Measurements from ENCODE around the gene MGAT4A.
A peak's percentile ranks its signal among the peaks of the same experiment; 100 is the strongest.

The MGAT4A gene

DNA sequence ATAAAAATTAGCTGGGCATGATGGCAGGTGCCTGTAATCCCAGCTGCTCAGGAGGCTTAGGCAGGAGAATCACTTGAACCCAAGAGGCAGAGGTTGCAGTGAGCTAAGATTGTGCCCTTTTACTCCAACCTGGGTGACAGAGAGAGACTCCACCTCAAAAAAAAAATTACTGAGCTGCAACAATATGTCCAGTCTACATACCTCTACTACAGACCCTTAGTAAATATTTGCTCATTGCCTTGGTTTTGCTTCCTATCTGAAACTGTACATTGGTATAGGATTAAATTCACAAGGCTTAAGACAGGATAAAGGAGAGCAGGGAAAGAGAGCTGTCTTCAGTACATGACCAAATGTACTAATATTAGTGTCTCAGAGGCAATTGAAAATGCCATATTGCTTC lies 8.1 kb upstream of the MGAT4A start:
- Histone ChIP-seq H3K9ac (ENCODE audit: insufficient read length) (no peak overlapping the region), H3K36me3 (ENCODE audit: insufficient read depth, low read length) (no peaks in the 10 kb centered on the region), H3K4me3 (no peak overlapping the region), H3K9me3 (ENCODE audit: low read depth, low read length) (no peaks in the 10 kb centered on the region), H3K27ac (no peak overlapping the region)
- no peak for TF ChIP-seq FOXP2 (optimal IDR thresholded peaks at IDR 0.05; ENCODE audit: control extremely low read depth, extremely low read length, insufficient read depth)
- TF ChIP-seq POLR2AphosphoS5 (IDR thresholded peaks at IDR 0.05; ENCODE audit: borderline replicate concordance, low read depth, low read length): no peak
- DNase-seq (ENCODE audit: low read depth, low spot score): no peak

DNA sequence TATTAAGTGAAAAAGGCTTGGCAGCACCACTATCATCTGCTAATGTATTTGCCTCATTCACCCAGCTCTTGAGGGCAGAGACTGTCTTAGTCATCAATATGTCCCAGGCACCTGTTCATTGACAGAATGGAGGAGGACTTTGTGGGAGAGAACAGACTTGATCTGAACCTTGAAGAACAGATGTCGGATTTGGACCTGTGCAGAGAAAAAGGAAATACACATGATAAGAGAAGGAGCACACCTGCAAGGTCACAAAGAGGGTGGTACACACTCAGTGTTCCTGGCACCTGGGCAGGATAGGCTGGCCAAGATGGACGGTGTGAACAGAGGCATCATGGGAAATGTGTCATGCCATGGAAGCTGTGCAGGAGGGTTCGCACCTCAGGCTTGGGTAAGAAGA lies 7.4 kb upstream of the MGAT4A start:
- no peaks in the 10 kb centered on the region for H3K9me3 ChIP-seq (ENCODE audit: low read depth, low read length)
- H3K9ac ChIP-seq (ENCODE audit: insufficient read length): no peak overlapping the region
- no peak for TF ChIP-seq EZH2 (IDR thresholded peaks at IDR 0.05)
- TF ChIP-seq POLR2AphosphoS5 (IDR thresholded peaks at IDR 0.05; ENCODE audit: borderline replicate concordance, low read depth, low read length): no peak
- TF ChIP-seq FOXP2 (optimal IDR thresholded peaks at IDR 0.05; ENCODE audit: control extremely low read depth, extremely low read length, insufficient read depth): no peak
- no peak for DNase-seq (ENCODE audit: low read depth, low spot score)
- H3K36me3 ChIP-seq (ENCODE audit: insufficient read depth, low read length): no peaks in the 10 kb centered on the region
- no peak overlapping the region for H3K4me3 ChIP-seq
- H3K27ac ChIP-seq: no peak overlapping the region

GRCh38 chr2:98737848-98738247 lies 6.9 kb upstream of the MGAT4A start:
- no peak overlapping the region for H3K4me3 ChIP-seq
- H3K9ac ChIP-seq (ENCODE audit: insufficient read length): no peak overlapping the region
- no peaks in the 10 kb centered on the region for H3K9me3 ChIP-seq (ENCODE audit: low read depth, low read length)
- no peak for DNase-seq (ENCODE audit: low read depth, low spot score)
- TF ChIP-seq FOXP2 (optimal IDR thresholded peaks at IDR 0.05; ENCODE audit: control extremely low read depth, extremely low read length, insufficient read depth): no peak
- no peak for TF ChIP-seq POLR2AphosphoS5 (IDR thresholded peaks at IDR 0.05; ENCODE audit: borderline replicate concordance, low read depth, low read length)
- no peak for TF ChIP-seq EZH2 (IDR thresholded peaks at IDR 0.05)
- no peaks in the 10 kb centered on the region for H3K36me3 ChIP-seq (ENCODE audit: insufficient read depth, low read length)
- no peak overlapping the region for H3K27ac ChIP-seq

DNA sequence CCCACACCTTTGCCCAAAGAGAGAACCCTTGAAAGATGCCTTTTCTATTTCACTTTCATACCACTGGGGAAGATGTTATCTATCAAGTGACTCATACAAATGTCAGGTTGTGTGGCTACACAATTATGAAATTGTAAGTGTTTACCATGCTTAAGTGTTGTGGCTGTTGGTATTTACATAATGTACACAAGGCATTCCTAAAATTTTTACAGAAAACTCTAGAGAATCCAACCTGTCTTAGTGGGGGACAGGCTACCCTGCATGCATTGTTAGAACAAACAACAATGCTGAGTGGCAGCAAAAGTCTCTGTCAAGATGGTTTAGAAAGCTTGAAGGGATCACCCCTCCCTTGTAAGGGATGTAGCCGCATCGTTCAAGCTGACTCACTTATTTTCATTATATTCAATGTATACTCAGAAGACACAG lies 5.5 kb upstream of the MGAT4A start:
- DNase-seq (ENCODE audit: low read depth, low spot score): no peak
- no peak overlapping the region for H3K4me3 ChIP-seq
- H3K9me3 ChIP-seq (ENCODE audit: low read depth, low read length): no peaks in the 10 kb centered on the region
- TF ChIP-seq EZH2 (IDR thresholded peaks at IDR 0.05): no peak
- no peak for TF ChIP-seq POLR2AphosphoS5 (IDR thresholded peaks at IDR 0.05; ENCODE audit: borderline replicate concordance, low read depth, low read length)
- TF ChIP-seq FOXP2 (optimal IDR thresholded peaks at IDR 0.05; ENCODE audit: control extremely low read depth, extremely low read length, insufficient read depth): no peak
- H3K27ac ChIP-seq: no peak overlapping the region
- H3K36me3 ChIP-seq (ENCODE audit: insufficient read depth, low read length): no peaks in the 10 kb centered on the region
- H3K9ac ChIP-seq (ENCODE audit: insufficient read length): no peak overlapping the region

GRCh38 chr2:98734823-98735260 lies 3.9 kb upstream of the MGAT4A start:
- Histone ChIP-seq H3K9ac (ENCODE audit: insufficient read length) (no peak overlapping the region), H3K27ac (peak overlapping the region; percentile 85), H3K36me3 (ENCODE audit: insufficient read depth, low read length) (no peaks in the 10 kb centered on the region), H3K4me3 (peak overlapping the region; percentile 64), H3K9me3 (ENCODE audit: low read depth, low read length) (no peaks in the 10 kb centered on the region)
- TF ChIP-seq POLR2AphosphoS5 (IDR thresholded peaks at IDR 0.05; ENCODE audit: borderline replicate concordance, low read depth, low read length) (no peak), EZH2 (IDR thresholded peaks at IDR 0.05) (no peak), FOXP2 (optimal IDR thresholded peaks at IDR 0.05; ENCODE audit: control extremely low read depth, extremely low read length, insufficient read depth) (no peak)
- DNase-seq (ENCODE audit: low read depth, low spot score): peak; percentile 20

GRCh38 chr2:98734162-98734561 lies 3.2 kb upstream of the MGAT4A start:
- Histone ChIP-seq H3K9ac (ENCODE audit: insufficient read length) (no peak overlapping the region), H3K4me3 (no peak overlapping the region), H3K36me3 (ENCODE audit: insufficient read depth, low read length) (no peaks in the 10 kb centered on the region), H3K27ac (peak overlapping the region; percentile 85), H3K9me3 (ENCODE audit: low read depth, low read length) (no peaks in the 10 kb centered on the region)
- TF ChIP-seq FOXP2 (optimal IDR thresholded peaks at IDR 0.05; ENCODE audit: control extremely low read depth, extremely low read length, insufficient read depth) (no peak), EZH2 (IDR thresholded peaks at IDR 0.05) (no peak)
- DNase-seq (ENCODE audit: low read depth, low spot score): no peak

GRCh38 chr2:98732430-98733051 lies 1.6 kb upstream of the MGAT4A start:
- no peaks in the 10 kb centered on the region for H3K36me3 ChIP-seq (ENCODE audit: insufficient read depth, low read length)
- no peak for DNase-seq (ENCODE audit: low read depth, low spot score)
- no peaks in the 10 kb centered on the region for H3K9me3 ChIP-seq (ENCODE audit: low read depth, low read length)
- TF ChIP-seq FOXP2 (optimal IDR thresholded peaks at IDR 0.05; ENCODE audit: control extremely low read depth, extremely low read length, insufficient read depth) (no peak), EZH2 (IDR thresholded peaks at IDR 0.05) (no peak), POLR2AphosphoS5 (IDR thresholded peaks at IDR 0.05; ENCODE audit: borderline replicate concordance, low read depth, low read length) (no peak)
- H3K9ac ChIP-seq (ENCODE audit: insufficient read length): no peak overlapping the region
- 0 out of 2 replicates have a peak overlapping the region, but pooled peaks have one; percentile 78 for H3K4me3 ChIP-seq
- H3K27ac ChIP-seq: no peak overlapping the region

GRCh38 chr2:98731894-98732349 lies 990 bp upstream of the MGAT4A start:
- TF ChIP-seq FOXP2 (optimal IDR thresholded peaks at IDR 0.05; ENCODE audit: control extremely low read depth, extremely low read length, insufficient read depth) (no peak), POLR2AphosphoS5 (IDR thresholded peaks at IDR 0.05; ENCODE audit: borderline replicate concordance, low read depth, low read length) (no peak), EZH2 (IDR thresholded peaks at IDR 0.05) (no peak)
- Histone ChIP-seq H3K36me3 (ENCODE audit: insufficient read depth, low read length) (no peaks in the 10 kb centered on the region), H3K27ac (no peak overlapping the region), H3K9ac (ENCODE audit: insufficient read length) (peak overlapping the region; percentile 77), H3K9me3 (ENCODE audit: low read depth, low read length) (no peaks in the 10 kb centered on the region), H3K4me3 (peak overlapping the region; percentile 78)
- DNase-seq (ENCODE audit: low read depth, low spot score): no peak

DNA sequence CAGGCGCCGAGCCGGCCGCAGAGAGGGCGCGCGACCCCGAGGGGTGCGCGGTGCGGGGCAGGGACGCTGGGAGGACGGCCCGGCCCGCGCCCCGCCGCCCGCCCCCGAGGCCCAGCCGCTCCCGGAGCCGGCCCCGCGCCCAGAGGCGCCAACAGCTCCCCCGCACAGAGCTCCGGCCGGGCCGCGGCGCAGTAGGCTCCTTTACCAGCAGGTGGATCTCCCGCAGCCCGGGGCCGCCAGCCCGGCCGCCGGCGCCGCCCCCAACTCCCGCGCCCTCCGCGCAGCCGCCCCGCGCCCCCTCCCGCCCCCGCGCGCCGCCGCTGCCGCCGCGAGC lies 258 bp downstream of the MGAT4A start:
- DNase-seq (ENCODE audit: low read depth, low spot score): no peak
- no peaks in the 10 kb centered on the region for H3K36me3 ChIP-seq (ENCODE audit: insufficient read depth, low read length)
- H3K9me3 ChIP-seq (ENCODE audit: low read depth, low read length): no peaks in the 10 kb centered on the region
- peak overlapping the region; percentile 4 for H3K9ac ChIP-seq (ENCODE audit: insufficient read length)
- peak overlapping the region; percentile 85 for H3K4me3 ChIP-seq
- no peak for TF ChIP-seq EZH2 (IDR thresholded peaks at IDR 0.05)
- TF ChIP-seq FOXP2 (optimal IDR thresholded peaks at IDR 0.05; ENCODE audit: control extremely low read depth, extremely low read length, insufficient read depth): no peak
- TF ChIP-seq POLR2AphosphoS5 (IDR thresholded peaks at IDR 0.05; ENCODE audit: borderline replicate concordance, low read depth, low read length): no peak
- H3K27ac ChIP-seq: no peak overlapping the region
